HFFc6 (cell line): ENCODE measurements around the gene OR2T27. TPM values are rescaled to one million over a fixed set of nuclear protein-coding genes. Genes with fewer than 3 reads are reported as not detected.

Source experiments
- DNase-seq: peaks from one replicate; pipeline ENCODE4 v3.0.0-alpha.2; 2018
- H3K27ac Mint-ChIP-seq: 2 replicates; pipeline ENCODE4 v1.8.0; 2020; ENCODE audit warnings: mild to moderate bottlenecking, mixed read lengths
- H3K27me3 Mint-ChIP-seq: 2 replicates; pipeline ENCODE4 v1.8.0; 2021; ENCODE audit warnings: mild to moderate bottlenecking, moderate library complexity, mixed read lengths; ENCODE audit not compliant: insufficient read depth
- H3K36me3 Mint-ChIP-seq: 2 replicates; pipeline ENCODE4 v1.8.0; 2021; ENCODE audit warnings: low read depth, mixed read lengths
- H3K4me1 Mint-ChIP-seq: 2 replicates; pipeline ENCODE4 v1.8.0; 2020; ENCODE audit warnings: low read depth, mixed read lengths
- H3K4me3 Mint-ChIP-seq: 2 replicates; pipeline ENCODE4 v1.8.0; 2020; ENCODE audit warnings: mild to moderate bottlenecking, moderate library complexity, mixed read lengths
- H3K9me3 Mint-ChIP-seq: 2 replicates; pipeline ENCODE4 v1.8.0; 2020; ENCODE audit warnings: mild to moderate bottlenecking, mixed read lengths
- total RNA-seq, 6 experiments: library from RNA; stranded (reverse); fragmentation: NEBNext Ultra II Directional; extraction: Animal tissue kit (Norgen Biotek cat#: 25700); gene quantifications; 2 replicates in 1 of 6; 3 replicates in 5 of 6; pipeline ENCODE4 v1.2.3, GENCODE V29; 2021
- TF ChIP-seq, protein P1 (sequence below): fragments of 200-600 bp; sonication (generic); IDR thresholded peaks from 2 replicates; pipeline ENCODE4 v1.5.0; 2021; ENCODE audit warnings: antibody characterized with exemption, mild to moderate bottlenecking

Gene OR2T27
- total RNA-seq, 6 experiments from 2014 or later: not detected

DNA sequence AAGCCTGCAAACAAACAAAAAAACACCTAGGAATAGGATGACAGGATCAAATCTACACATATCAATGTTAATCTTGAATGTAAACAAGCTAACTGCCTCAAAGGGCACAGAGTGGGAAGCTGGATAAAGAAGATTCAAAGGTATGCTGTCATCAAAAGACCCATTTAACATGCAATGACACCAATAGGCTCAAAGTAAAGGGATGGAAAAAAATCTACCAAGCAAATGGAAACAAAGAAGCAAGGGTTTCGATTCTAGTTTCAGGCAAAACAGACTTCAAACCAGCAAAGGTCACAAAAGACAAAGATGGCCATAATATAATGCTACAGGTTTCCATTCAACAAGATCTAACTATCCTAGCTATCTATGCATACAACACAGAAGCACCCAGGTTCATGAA lies 41.6 kb downstream of the OR2T27 start:
- no peak overlapping the region for H3K4me3 Mint-ChIP-seq
- no peaks in the 10 kb centered on the region; the same call in 1 of the 2 replicates for H3K36me3 Mint-ChIP-seq

DNA sequence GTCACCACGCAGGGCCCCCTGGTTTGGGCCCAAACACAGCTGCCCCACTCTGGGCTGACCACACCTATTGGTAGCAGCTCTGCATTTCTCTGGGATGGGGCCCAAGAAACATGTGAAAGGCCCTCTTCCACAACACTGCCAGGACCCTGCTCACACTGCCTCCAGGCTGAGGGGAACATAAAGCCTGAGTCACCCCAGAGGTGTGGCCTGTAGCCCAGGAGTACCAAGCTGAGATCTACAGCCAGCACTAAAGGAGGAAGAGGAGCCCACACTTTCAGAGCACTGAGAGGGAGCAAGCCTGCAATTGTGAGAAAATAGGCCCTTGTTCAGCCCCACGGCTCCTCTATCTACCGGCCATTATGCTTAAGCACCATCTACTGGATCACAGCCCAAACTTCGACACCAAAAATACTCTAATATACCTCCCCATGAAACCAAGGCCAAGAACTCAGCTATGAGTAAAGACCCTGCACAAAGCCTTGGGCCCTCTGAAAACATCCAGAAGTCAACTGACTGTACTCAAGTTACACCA lies 43.4 kb downstream of the OR2T27 start:
- H3K27me3 Mint-ChIP-seq: no peaks in the 10 kb centered on the region
- TF ChIP-seq, protein P1, sequence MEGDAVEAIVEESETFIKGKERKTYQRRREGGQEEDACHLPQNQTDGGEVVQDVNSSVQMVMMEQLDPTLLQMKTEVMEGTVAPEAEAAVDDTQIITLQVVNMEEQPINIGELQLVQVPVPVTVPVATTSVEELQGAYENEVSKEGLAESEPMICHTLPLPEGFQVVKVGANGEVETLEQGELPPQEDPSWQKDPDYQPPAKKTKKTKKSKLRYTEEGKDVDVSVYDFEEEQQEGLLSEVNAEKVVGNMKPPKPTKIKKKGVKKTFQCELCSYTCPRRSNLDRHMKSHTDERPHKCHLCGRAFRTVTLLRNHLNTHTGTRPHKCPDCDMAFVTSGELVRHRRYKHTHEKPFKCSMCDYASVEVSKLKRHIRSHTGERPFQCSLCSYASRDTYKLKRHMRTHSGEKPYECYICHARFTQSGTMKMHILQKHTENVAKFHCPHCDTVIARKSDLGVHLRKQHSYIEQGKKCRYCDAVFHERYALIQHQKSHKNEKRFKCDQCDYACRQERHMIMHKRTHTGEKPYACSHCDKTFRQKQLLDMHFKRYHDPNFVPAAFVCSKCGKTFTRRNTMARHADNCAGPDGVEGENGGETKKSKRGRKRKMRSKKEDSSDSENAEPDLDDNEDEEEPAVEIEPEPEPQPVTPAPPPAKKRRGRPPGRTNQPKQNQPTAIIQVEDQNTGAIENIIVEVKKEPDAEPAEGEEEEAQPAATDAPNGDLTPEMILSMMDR: no peak
- H3K36me3 Mint-ChIP-seq: no peaks in the 10 kb centered on the region; the same call in 1 of the 2 replicates
- no peaks in the 10 kb centered on the region for H3K4me1 Mint-ChIP-seq
- H3K4me3 Mint-ChIP-seq: no peak overlapping the region
- H3K9me3 Mint-ChIP-seq: no peaks in the 10 kb centered on the region
- DNase-seq: no peak
- H3K27ac Mint-ChIP-seq: no peak overlapping the region

More for the DNA sequence above, 41.6 kb downstream of the OR2T27 start:
- DNase-seq: no peak
- Mint-ChIP-seq H3K27me3 (no peaks in the 10 kb centered on the region), H3K4me1 (no peaks in the 10 kb centered on the region), H3K9me3 (no peaks in the 10 kb centered on the region), H3K27ac (no peak overlapping the region)
- TF ChIP-seq, protein P1: no peak

DNA sequence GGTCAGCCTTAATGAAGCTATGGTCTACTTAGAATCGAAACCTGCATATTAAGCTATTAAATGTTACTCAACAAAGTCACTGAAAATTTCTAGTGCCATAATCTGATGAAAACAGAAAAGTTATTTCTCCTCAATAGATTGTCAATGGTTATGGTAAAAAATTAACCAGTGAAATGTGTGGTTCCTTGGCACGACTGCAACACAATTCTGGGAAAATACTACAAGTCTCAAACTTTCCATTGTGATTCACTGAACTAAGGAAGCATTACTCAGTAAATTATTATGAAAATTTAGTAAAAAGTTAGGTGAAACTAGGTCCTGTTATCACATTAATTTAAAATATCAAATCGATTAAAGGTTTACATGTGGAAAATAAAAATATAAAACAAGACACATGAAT lies 45.0 kb downstream of the OR2T27 start:
- Mint-ChIP-seq H3K9me3 (peaks cover 4% of the 10 kb centered on the region; the same call in 1 of the 2 replicates), H3K27me3 (no peaks in the 10 kb centered on the region), H3K36me3 (no peaks in the 10 kb centered on the region; the same call in 1 of the 2 replicates), H3K4me1 (no peaks in the 10 kb centered on the region), H3K27ac (no peak overlapping the region), H3K4me3 (no peak overlapping the region)
- TF ChIP-seq, protein P1: no peak
- DNase-seq: no peak

Other genes with a start within 250 kb of the OR2T27 start
- gene OR2T2, start 209.9 kb downstream of the OR2T27 start, total RNA-seq: not detected
- gene OR2T3, start 182.2 kb downstream of the OR2T27 start, total RNA-seq: not detected
- not detected for gene OR2T5, start 166.9 kb downstream of the OR2T27 start, total RNA-seq
- not detected for gene OR2G6, start 147.5 kb downstream of the OR2T27 start, total RNA-seq
- gene OR2T29, start 92.8 kb downstream of the OR2T27 start, total RNA-seq: not detected
- not detected for gene OR2T34, start 80.8 kb downstream of the OR2T27 start, total RNA-seq
- not detected for gene OR2T10, start 57.8 kb downstream of the OR2T27 start, total RNA-seq
- not detected for gene OR2T11, start 20.4 kb downstream of the OR2T27 start, total RNA-seq
- not detected for gene OR2T35, start 10.2 kb downstream of the OR2T27 start, total RNA-seq
- gene OR14I1, start 47.2 kb upstream of the OR2T27 start, total RNA-seq: not detected
- under 1 TPM in 4 of 6 experiments, not detected in 2; 0.14 to 0.58 (median 0.25) TPM for gene LYPD8, start 100.2 kb upstream of the OR2T27 start, total RNA-seq
- 10 to 100 TPM; 29.8 to 42.1 (median 32.2) TPM for gene SH3BP5L, start 170.4 kb upstream of the OR2T27 start, total RNA-seq
- gene ZNF672, start 182.7 kb upstream of the OR2T27 start, total RNA-seq: 10 to 100 TPM; 13.8 to 20.8 (median 17.6) TPM
- gene ZNF692, start 203.6 kb upstream of the OR2T27 start, total RNA-seq: 10 to 100 TPM; 18.4 to 28.9 (median 21.1) TPM